Stimulated activated CD4-positive, alpha-beta T cell treated with anti-CD3 and anti-CD28 coated beads, Interleukin-4, amount 100 ng/mL, for 24 hours (primary cell): ENCODE results near the gene CD72.

ENCODE experiments used
- DNase-seq: peaks from one replicate; pipeline ENCODE4 v3.0.0-alpha.2; 2020

CD72 gene, protein sequence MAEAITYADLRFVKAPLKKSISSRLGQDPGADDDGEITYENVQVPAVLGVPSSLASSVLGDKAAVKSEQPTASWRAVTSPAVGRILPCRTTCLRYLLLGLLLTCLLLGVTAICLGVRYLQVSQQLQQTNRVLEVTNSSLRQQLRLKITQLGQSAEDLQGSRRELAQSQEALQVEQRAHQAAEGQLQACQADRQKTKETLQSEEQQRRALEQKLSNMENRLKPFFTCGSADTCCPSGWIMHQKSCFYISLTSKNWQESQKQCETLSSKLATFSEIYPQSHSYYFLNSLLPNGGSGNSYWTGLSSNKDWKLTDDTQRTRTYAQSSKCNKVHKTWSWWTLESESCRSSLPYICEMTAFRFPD

DNA sequence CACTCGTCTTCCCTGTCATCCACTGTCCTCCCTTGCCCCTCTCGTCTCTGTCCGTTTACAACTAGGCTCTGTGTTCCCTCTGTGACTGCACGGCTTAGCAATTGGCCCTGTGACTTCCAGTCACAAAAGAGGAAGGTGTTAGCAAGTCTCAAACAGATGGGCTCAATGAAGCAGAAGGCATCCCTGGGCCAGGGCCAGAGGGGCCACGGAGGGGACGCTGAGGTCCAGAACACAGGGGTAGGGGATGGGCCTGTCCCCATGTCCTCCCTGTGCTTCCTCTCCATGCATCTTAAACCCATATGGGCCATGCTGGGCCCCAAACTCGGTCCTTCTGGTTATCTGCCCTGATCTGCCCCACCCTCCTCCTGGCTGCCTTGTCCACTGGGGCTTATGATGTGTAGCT is at the start of gene CD72:
Gene CD72 (minus strand): TSS at position 89 of the 403 bp plus-strand sequence. CDS start 110 bp downstream, outside the sequence.
- no peak for DNase-seq

DNA sequence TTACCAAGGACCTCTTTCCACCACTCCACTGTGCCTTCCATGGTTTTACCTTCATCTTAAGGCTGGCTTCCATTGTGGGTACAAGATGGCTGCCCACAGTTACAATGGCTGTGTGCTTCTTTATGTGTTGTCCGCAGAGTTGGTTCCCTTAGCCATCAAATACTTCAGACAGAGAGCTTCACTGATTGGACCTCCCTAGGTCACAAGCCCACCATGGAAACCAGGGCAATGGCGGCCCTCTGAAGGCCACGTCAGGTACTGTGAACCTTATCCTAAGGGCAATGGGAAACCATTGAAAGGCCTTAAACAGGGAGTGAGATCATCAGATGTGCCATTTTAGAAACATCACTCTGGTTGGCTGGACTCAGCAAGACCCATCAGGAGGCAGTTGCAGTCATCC is 49.7 kb upstream of the CD72 start:
- DNase-seq, result no peak

DNA sequence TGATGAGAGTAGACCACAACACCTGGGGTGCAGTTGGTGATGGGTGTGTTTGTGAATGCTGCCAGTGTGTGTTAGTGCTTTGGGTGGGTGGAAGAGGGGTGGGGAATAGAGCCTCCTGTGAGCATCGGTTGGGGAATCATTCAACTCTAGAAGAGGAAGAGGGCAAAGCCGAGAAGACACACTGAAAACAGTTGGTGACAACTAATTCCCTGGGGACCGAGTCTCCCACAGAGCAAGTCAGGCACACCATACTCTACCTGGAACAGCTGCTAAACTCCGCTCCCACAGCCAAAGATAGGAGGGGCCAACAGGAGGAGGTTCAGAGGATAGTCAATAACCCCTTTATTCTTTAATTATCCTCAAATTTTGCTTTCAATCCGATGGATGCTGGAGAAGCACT is 48.3 kb upstream of the CD72 start:
- DNase-seq, result no peak

DNA sequence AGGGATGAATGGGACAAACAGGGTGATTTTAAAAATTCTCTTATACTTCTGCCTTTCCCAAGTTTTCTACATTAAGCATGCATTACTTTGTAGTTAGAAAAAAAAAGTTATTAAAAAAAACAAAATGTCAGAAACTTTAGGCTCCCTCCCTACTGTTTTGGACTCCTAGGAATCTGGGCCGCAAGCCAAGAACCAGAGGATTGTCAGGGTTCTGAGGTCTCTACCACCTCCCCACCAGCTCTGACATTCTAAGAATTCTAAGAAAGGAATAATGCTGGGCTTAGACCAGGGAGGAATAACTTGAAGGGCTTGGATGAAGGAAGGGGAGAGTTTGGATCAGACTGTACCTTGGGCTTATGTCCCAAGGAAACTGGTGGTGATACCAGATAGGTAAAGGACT is 47.8 kb upstream of the CD72 start:
- no peak for DNase-seq

DNA sequence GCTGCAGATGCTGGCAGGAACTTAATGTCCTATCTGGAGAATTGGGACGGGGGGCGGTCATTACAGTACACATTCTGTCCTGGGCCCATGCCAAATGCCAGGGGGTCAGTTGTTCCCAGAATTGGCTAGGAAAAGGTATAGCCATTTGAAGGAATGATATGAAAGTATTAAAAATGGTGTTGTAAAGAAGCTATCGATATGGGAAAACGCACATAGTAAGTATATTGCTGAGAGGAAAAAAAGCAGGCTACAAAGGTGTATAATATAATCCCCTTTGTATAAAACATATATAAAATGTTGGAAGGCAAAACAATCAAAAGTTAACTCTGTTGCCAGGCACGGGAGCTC is 47.2 kb upstream of the CD72 start:
- DNase-seq, result no peak

DNA sequence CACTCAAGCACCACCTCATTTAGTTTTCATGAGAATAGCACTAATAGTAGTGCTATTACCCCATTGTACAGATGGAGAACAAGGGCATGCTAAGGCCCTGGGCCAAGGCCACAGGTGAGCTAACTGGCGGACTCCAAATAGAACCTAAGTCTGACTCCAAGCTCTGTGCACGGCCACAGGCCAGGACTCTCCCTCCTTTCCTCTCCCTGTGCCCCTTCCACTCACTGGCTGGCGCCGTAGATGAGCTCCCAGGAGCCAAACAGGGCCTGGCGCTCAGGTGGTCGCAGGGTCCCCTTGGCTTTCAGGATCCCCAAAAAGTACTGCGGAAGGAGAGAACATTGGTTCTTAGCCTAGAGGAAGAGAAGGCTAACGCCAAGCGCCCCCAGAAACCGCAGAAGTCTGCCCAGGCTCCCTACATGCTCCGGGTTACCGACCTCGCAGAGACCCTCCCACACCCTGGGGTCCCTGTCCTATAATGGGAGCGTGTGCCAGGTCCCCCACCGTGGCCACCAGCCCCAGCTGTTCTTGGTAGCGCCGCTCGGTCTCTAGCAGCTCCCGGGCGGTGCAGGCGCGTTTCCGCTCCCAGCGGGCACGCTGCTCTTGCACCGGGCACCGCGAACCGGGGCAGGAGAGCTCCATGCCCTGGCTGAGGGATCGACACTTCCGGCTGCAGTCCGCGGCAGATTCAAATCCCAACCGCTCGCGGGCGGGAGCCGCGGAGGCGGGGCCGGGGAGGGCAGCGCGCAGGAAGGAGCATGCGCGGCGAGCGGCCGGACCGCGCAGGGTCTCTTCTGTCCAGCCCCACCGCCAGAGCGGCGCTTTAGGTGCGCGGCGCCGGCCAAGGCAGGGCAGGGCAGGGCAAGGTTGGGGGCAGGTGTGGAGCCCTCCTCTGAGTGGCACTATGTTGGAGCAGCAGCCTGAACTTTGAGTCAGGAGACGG is 46.6 kb upstream of the CD72 start, which contains the start of gene ARHGEF39:
Gene ARHGEF39 (minus strand): TSS at position 665 of the 940 bp plus-strand sequence. CDS start 26 bp downstream, at position 639.
- peak; percentile 73 for DNase-seq

DNA sequence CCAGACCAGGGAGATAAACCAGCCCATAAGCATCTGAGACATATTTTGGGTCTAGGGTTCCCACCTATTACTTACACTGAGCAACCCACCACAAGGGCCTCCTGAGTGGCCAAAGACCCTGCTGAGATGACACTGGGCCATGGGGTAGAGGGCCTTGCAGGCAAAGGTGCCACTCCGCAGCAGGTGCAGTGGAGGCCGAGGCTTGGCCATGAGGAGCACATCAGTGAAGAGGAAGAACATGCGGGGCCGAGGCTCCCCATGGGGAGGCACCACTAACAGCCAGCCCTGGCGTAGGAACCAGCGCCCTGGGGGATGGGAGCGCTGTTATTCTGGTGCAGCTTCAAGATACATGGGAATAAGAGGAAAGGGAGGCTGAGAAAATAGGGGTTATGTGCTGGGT is 44.2 kb upstream of the CD72 start:
- no peak for DNase-seq

DNA sequence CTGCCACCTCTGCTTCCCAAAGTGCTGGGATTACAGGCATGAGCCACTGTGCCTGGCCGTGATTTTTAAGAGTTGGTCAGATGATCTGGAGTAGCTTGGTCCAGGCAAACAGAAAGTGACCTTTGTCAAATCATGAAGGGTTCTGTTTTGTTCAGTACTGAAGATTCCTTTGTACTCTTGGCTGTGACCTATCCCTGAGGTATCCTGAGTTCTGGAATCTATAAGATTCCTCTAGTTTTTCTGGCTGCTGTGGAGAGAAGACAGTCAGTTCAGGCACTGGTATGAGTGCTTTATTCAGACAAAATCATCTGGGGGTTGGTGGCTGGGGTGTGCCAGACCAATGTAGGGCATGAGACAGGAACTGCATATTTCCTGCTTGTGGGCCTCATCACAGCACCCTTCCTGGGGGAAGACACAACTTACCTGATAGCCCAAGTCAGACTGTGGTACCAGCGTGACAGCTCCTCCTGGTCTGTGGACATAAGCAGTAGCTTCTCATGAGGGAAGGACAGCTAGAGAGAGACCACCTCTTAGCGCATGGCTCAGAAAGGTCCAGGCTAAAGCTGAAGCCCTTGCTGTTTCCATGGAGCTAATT is 43.6 kb upstream of the CD72 start:
- peak; percentile 26 for DNase-seq

DNA sequence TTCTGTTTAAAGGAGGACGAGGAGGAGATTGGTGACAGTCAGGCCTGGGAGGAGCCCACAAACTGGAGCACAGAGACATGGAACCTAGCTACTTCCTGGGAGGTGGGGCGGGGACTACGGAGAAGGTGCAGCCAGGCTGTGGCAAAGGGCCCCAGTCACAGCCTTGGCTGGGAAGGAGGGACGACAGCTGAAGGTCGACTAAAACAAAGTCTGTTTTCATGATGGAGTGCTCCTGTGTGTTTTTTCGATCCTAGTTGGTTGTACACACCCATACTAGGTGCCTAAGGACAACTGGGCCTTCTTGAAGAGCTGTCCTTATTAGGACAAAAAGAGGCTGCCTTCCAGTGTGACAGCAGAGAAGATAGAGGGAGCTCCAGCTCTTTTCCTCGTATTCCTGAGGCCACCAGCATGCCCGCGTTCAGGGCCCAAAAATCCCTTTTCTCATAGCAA is 42.8 kb upstream of the CD72 start:
- DNase-seq, result no peak

DNA sequence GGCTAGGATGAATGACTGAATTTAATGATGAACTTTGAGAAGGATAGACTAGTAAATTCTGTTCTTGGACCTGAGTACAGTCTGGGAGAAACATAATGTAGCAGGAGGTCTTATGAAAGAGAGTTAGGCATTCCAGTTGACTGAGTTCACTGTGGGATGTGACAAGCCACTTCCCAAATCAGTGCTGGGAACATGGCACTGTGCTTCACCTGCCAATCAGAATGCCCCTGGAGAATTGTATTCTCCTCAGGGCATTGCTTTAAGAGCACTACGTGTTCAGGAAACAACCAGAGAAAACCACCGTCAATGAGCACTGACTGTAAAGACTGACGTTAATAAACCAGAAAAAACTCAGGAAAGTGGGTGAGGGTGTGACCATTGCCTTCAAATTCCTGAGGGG is 41.1 kb upstream of the CD72 start:
- no peak for DNase-seq

DNA sequence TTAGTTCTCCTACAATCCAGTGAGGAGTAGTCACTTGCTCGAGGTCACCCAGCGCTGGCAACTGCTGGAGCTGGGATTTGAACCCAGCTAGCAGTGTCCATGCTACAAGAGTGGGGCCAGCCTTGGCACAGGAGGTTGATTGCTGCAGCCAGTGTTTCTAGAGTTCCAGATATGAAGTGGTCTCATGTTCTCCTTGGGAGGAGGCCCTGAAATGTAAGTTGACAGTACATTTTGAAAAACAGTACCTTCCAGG is 40.7 kb upstream of the CD72 start:
- DNase-seq, result no peak

DNA sequence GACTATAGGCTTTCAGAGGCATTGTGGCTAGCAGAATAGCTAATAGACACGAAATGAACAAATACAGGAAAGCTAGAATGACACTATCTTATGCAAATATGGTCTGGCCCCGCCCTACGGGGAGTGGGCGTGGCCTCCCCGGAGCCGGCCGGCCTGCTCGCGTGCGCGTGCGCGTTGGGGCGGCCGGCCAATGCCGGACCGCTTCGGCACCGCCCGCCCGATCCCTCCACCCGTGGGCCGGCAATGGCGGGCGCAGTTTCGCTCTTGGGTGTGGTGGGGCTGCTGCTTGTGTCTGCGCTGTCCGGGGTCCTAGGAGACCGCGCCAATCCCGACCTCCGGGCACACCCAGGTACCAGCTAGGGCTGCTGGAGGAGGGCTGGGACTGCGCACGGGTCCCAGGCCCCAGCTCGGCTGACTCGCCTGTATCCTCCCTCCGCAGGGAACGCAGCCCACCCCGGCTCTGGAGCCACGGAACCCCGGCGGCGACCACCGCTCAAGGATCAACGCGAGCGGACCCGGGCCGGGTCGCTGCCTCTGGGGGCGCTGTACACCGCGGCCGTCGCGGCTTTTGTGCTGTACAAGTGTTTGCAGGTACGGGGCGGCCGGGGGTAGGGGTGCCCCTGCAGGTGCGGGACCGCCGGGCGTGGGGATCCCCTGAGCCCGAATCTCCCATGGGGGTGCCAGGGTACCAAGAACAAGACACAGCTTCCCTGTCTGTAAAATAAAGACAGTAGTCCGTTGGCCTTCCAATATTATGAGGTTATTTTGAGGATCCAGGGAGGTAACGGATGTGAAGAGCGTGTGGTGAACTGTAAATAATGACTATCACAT is 40.1 kb upstream of the CD72 start, which contains the start of gene CCDC107:
Gene CCDC107 (plus strand): TSS at position 156 of the 831 bp plus-strand sequence. CDS start 88 bp downstream, at position 244.
- peak; percentile 81 for DNase-seq

DNA sequence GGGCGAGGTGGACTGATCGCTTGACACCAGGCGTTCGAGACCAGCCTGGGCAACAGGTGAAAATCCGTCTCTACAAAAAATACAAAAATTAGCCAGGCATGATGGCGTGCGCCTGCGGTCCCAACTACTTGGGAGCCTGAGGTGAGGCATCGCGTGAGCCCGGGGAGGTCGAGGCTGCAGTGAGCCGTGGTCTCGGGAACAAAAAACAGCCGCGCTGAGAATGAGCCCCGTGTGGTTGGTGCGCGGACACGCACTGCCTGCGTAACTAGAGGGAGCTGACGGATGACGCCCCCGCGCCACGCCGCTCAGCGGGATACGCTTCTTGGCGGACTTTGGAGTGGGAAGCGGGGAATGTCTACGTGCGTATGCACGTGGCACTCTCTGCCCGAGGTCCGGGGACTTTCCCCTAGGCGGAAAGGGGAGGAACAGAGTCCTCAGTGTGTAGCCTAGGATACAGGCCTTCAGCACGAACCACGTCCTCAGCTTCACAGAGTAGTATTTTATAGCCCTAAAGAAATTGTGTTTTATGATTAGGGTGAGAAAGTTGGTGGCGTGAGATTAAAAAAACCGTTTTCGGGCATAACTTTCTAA is 39.4 kb upstream of the CD72 start, which contains the start of gene RMRP:
Gene RMRP (minus strand): TSS at position 474 of the 591 bp plus-strand sequence.
- DNase-seq, result peak; percentile 96

DNA sequence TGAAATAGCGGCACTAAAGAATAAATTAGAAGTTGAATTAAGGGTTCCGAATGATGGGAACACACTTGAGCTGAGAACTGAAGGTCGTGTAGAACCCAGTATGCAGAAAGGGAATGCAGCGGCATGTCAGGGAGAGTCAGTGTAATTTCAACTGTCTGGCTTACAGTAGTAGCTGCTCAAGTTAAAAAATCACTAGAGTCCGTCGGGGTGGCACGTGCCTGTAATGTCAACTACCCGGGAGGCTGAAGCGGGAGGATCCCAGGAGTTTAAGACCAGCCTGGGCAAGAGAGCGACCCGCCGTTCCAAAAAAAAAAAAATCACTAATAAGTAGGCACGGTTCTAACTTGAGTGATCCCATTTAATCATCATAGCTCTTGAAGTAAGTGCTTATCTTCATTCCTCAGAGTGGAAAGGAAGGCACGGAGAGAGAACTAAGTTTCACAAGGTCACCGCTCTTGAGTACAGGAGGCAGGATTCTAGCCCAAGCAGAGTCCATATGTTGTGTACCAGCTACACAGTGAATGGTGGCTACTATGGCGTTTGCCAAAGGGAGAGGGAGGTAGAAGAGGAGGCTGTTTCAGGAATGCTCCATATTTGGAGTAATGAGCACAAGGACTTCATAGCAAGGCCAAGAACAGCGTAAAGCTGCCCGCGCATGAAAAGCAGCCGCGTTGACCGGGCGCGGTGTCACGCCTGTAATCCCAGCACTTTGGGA is 38.8 kb upstream of the CD72 start:
- no peak for DNase-seq

DNA sequence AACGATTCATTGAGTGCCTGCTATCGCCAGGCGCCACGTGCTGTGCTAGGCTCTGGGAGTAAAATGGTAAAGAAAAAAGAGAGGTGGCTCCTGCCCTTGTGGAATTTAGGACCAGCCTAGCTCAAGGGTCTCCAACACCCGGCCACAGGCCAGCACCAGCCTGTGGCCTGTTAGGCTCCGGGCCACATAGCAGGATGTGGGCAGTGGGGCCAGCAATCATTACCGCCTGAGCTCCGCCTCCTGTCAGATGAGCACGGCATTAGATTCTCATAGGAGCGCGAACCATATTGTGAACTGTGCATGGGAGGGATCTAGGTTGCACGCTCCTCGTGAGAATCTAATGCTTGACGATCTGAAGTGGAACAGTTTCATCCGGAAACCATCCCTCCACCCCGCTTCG is 38.1 kb upstream of the CD72 start:
- DNase-seq, result no peak

DNA sequence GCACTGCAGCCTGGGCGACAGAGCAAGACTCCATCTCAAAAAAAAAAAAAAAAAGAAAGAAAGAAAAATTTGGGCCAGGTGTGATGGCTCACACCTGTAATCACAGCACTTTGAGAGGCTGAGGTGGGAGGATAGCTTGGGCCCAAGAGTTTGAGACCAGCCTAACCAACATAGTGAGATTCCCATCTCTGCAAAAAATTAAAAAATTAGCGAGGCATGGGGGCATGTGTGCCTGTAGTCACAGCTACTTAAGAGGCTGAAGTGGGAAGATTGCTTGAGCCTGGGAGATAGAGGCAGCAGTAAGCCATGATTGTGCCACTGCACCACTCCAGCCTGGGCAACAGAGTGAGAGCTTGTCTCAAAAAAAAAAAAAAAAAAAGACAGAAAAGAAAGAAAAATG is 35.4 kb upstream of the CD72 start:
- DNase-seq, result no peak

DNA sequence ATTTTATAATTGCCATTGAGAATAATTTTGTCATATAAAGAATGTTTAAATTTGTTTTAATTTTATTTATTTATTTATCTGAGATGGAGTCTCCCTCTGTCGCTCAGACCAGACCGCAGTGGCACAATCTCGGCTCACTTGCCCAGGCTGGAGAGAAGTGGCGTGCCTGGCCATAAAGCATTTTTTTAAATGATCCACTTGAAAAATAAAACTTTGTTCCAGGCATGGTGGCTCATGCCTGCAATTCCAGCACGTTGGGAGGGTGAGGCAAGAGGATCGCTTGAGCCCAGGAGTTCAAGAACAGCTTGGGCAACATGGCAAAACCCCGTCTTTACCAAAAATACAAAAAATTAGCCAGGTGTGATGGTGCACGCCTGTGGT is 34.6 kb upstream of the CD72 start:
- DNase-seq, result no peak

DNA sequence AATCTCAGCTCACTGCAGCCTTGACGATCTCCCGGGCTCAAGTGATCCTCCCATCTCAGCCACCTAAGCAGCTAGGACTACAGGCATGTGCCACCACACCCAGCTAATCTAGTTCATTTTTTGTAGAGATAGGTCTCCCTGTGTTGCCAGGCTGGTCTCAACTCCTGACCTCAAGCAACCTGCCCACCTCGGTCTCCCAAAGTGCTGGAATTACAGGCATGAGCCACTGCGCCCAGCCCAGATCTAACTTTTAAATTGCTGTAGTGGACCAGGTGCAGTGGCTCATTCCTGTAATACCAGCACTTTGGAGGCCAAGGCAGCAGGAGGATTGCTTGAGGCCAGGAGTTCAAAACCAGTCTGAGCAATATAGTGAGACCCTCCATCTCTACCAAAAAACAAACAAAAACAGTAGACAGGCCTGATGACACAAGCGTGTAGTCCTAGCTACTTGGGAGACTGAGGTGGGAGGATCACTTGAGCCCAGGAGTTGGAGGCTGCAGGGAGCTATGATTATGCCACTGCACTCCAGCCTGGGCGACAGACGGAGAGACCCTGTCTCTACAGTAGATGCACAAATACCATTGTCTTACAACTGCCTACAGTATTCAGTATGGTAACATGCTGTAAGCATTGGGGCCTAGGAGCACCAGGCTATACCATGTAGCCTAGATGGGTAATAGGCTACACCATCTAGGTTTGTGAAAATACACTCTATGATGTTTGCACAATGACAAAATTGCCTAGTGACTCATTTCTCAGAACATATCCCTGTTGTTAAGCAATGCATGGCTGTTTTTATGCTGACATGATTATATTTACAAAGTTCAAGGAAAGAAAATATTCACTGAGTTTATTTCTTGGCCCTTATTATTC is 34.0 kb upstream of the CD72 start:
- no peak for DNase-seq

DNA sequence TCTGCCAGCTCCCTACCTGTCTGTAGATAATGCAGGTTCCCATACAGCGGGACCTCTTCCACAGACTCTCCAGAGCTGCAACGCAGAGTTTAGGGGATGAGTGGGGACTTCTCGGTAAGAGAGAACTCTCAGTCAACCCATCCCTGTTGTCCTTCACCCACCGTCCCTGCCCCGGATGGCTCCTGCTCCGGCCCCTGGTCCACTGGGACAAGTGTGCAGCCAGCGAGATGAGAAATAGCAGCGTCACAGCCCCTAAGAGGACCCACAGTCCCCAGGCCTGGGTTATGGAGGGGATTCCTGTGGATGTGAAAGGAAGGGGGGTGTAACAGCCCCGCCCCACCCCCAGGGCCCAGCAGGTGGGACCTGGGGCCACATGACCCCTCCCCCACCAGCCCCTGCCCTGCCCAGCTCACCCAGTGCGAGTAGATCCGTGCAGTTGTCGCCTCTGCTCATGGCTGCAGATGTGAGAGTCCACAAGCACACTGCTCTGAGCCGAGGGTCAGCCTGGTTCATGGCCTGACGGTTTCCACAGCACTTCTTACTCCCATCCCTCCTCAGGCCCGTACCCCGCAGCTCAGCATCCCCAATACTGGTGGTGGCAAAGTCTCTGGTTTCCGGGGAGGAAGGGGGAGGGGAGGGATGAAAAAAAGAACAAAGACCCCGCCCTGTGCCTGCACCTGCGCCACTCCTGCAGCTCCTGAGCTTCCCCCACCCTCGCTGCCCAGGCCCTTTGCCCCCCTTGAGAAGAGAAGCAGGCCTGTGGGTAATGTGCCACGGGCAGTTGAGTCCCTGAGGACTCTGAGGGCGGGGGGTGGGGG is 32.3 kb upstream of the CD72 start, which contains the start of gene SIT1:
Gene SIT1 (minus strand): TSS at position 591 of the 818 bp plus-strand sequence. CDS start 78 bp downstream, at position 513.
- peak; percentile 30 for DNase-seq
